Activated CD4-positive, CD25-positive, alpha-beta regulatory T cell treated with anti-CD3 and anti-CD28 coated beads, Interleukin-2, amount 50 U/mL, for 72 hours (primary cell): ENCODE data around the gene SEC14L6.

Experiments used
- DNase-seq: peaks from one replicate; pipeline ENCODE4 v3.0.0; 2021

The SEC14L6 gene

GRCh38 chr22:30531651-30532608, 14.6 kb downstream of the SEC14L6 start:
- DNase-seq = no peak

- no peak for DNase-seq
These were observed 19.9 kb downstream of the SEC14L6 start for GRCh38 chr22:30526656-30527055.

GRCh38 chr22:30523646-30524489, 22.7 kb downstream of the SEC14L6 start:
- no peak for DNase-seq

- DNase-seq = no peak
These were observed 25.0 kb downstream of the SEC14L6 start for GRCh38 chr22:30521368-30522156.

GRCh38 chr22:30519842-30520425, 26.6 kb downstream of the SEC14L6 start:
- no peak for DNase-seq

- DNase-seq = no peak
These were observed 29.8 kb downstream of the SEC14L6 start for GRCh38 chr22:30516731-30517130.

GRCh38 chr22:30516273-30516672, 30.3 kb downstream of the SEC14L6 start:
- no peak for DNase-seq

GRCh38 chr22:30514252-30514651, 32.3 kb downstream of the SEC14L6 start:
- no peak for DNase-seq

GRCh38 chr22:30513462-30513861, 33.1 kb downstream of the SEC14L6 start:
- no peak for DNase-seq

- DNase-seq = no peak
These were observed 34.6 kb downstream of the SEC14L6 start for GRCh38 chr22:30511911-30512310.

GRCh38 chr22:30511109-30511508, 35.4 kb downstream of the SEC14L6 start:
- DNase-seq = no peak

- DNase-seq = no peak
These were observed 38.3 kb downstream of the SEC14L6 start for GRCh38 chr22:30508216-30508615.

- no peak for DNase-seq
These were observed 38.9 kb downstream of the SEC14L6 start for GRCh38 chr22:30507670-30508069.

- DNase-seq = no peak
These were observed 40.0 kb downstream of the SEC14L6 start for GRCh38 chr22:30506507-30506968.

GRCh38 chr22:30503551-30503950, 43.0 kb downstream of the SEC14L6 start:
- DNase-seq = no peak

- no peak for DNase-seq
These were observed 43.6 kb downstream of the SEC14L6 start for GRCh38 chr22:30502911-30503310.

- no peak for DNase-seq
These were observed 44.4 kb downstream of the SEC14L6 start for GRCh38 chr22:30502153-30502552.

- DNase-seq = no peak
These were observed 45.9 kb downstream of the SEC14L6 start for GRCh38 chr22:30500628-30501027.

GRCh38 chr22:30497466-30498150, 48.9 kb downstream of the SEC14L6 start:
- no peak for DNase-seq

GRCh38 chr22:30495041-30495784, 51.3 kb downstream of the SEC14L6 start:
- no peak for DNase-seq

GRCh38 chr22:30492144-30492543, 54.4 kb downstream of the SEC14L6 start:
- no peak for DNase-seq
